Calu3 (cell line): Measurements from ENCODE around the gene RASL10B. TPM values are rescaled to one million over a fixed set of nuclear protein-coding genes. Genes with fewer than 3 reads are reported as not detected.

Experiments
- BruUV-seq: library from RNA; stranded (reverse); fragments of 400-500 nt; replicated peaks from 2 replicates; lab custom pipeline; 2021; lab: Mats Ljungman, UMichigan
- CTCF ChIA-PET: fragments of 300-600 bp; sonication (Branson Sonifier 250); formaldehyde crosslinking; loops from one replicate; lab custom pipeline; 2022; ENCODE audit warnings: antibody characterized with exemption; lab: Charles Lee
- DNase-seq: peaks from one replicate; pipeline ENCODE4 v3.0.0; 2022
- H3K27ac Mint-ChIP-seq: one replicate; pipeline ENCODE4 v1.8.0; 2022; ENCODE audit warnings: mixed read lengths; ENCODE audit not compliant: unreplicated experiment
- H3K27me3 Mint-ChIP-seq: one replicate; pipeline ENCODE4 v1.8.0; 2022; ENCODE audit warnings: mixed read lengths; ENCODE audit not compliant: unreplicated experiment
- H3K36me3 Mint-ChIP-seq: one replicate; pipeline ENCODE4 v1.8.0; 2022; ENCODE audit warnings: mild to moderate bottlenecking, moderate library complexity, mixed read lengths; ENCODE audit not compliant: insufficient read depth, unreplicated experiment
- H3K4me1 Mint-ChIP-seq: one replicate; pipeline ENCODE4 v1.8.0; 2022; ENCODE audit warnings: mild to moderate bottlenecking, low read depth, mixed read lengths; ENCODE audit not compliant: unreplicated experiment
- H3K4me3 Mint-ChIP-seq: one replicate; pipeline ENCODE4 v1.8.0; 2022; ENCODE audit warnings: mild to moderate bottlenecking, low read depth, moderate library complexity, mixed read lengths; ENCODE audit not compliant: unreplicated experiment
- H3K9me3 Mint-ChIP-seq: one replicate; pipeline ENCODE4 v1.8.0; 2022; ENCODE audit warnings: low read depth, mixed read lengths; ENCODE audit not compliant: unreplicated experiment
- intact Hi-C: fragments of 100-400 bp; cut with micrococcal nuclease; formaldehyde crosslinking; loops from one replicate; pipeline ENCODE4 v1.10.0; 2022; ENCODE audit not compliant: unreplicated experiment
- total RNA-seq: library from RNA; stranded (reverse); gene quantifications from 2 replicates; pipeline ENCODE4 v1.2.3, GENCODE V29; 2022
- TF ChIP-seq, protein P1 (sequence below): fragments of 200-600 bp; IDR thresholded peaks from one replicate; pipeline ENCODE4 v1.8.0; 2022; ENCODE audit warnings: antibody characterized with exemption; ENCODE audit not compliant: unreplicated experiment

RASL10B gene
- total RNA-seq, 1 experiment from 2014 or later = 1.4 TPM

DNA sequence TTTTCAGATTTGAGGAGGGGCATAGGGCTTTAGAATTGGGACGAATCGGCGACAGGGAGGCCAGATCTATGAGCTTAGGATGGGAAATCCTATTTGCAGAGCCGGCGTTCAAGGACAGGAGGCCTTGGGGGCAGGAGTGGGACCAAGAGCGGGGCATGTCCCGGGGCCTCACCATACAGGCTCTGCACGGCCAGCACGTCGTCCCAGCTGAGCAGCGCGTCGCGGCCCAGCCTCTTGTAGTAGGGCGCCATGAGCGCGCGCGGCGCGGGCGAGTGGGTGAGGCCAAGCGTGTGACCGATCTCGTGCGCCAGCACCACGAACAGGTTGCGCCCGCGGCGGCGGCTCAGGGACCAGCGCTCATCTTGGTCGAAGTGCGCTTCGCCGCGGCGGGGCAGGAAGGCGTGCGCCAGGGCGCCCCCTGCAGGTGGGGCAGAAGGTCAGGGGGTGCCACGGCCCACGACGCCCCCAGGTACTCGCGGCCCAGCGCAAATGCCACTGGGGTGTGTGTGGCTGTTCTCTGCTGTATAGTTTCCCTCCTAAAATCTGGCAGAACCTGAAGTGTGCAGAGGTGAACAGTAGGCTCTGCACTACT lies 38.6 kb downstream of the RASL10B start:
- H3K4me3 Mint-ChIP-seq = no peak overlapping the region
- H3K27ac Mint-ChIP-seq = no peak overlapping the region
- H3K4me1 Mint-ChIP-seq = no peaks in the 10 kb centered on the region
- peaks cover 2% of the 10 kb centered on the region for H3K36me3 Mint-ChIP-seq
- intact Hi-C loops = no loop called here
- CTCF ChIA-PET = interaction anchor here (1.8 to 2.1 kb wide), 2 partner anchors 19 to 39 kb away, joined by 3 to 7 read pairs; partner anchors contain the start of gene TAF15
- H3K9me3 Mint-ChIP-seq = no peaks in the 10 kb centered on the region
- TF ChIP-seq, protein P1, sequence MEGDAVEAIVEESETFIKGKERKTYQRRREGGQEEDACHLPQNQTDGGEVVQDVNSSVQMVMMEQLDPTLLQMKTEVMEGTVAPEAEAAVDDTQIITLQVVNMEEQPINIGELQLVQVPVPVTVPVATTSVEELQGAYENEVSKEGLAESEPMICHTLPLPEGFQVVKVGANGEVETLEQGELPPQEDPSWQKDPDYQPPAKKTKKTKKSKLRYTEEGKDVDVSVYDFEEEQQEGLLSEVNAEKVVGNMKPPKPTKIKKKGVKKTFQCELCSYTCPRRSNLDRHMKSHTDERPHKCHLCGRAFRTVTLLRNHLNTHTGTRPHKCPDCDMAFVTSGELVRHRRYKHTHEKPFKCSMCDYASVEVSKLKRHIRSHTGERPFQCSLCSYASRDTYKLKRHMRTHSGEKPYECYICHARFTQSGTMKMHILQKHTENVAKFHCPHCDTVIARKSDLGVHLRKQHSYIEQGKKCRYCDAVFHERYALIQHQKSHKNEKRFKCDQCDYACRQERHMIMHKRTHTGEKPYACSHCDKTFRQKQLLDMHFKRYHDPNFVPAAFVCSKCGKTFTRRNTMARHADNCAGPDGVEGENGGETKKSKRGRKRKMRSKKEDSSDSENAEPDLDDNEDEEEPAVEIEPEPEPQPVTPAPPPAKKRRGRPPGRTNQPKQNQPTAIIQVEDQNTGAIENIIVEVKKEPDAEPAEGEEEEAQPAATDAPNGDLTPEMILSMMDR = peak; percentile 40
- no peak for DNase-seq
- BruUV-seq = no TSS peak
- H3K27me3 Mint-ChIP-seq = peaks cover 66% of the 10 kb centered on the region

DNA sequence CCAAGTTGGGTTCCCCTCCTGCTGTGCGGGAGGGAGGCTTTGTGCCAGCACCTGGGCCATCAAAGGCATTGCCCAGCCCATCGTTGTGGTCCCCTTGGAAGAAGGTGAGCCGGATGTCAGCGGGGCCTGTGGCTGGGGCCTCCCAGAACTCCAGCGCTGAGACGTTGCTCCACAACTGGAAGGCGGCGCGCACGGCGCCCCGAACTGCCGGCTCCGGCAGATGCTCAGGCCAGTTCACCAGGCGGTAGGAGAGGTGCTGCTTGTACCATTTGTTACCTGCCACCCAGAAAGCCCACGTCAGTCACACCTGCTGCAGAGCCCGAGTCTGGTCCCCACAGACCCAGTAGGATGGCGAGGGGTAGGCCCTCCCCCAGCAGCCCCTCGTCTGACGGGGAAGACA lies 41.7 kb downstream of the RASL10B start:
- Mint-ChIP-seq H3K9me3 (no peaks in the 10 kb centered on the region), H3K27me3 (peaks cover 55% of the 10 kb centered on the region), H3K36me3 (no peaks in the 10 kb centered on the region), H3K27ac (no peak overlapping the region), H3K4me3 (no peak overlapping the region), H3K4me1 (no peaks in the 10 kb centered on the region)
- intact Hi-C loops = no loop called here
- TF ChIP-seq, protein P1 = no peak
- CTCF ChIA-PET = no interaction called here
- no TSS peak for BruUV-seq
- DNase-seq = no peak

DNA sequence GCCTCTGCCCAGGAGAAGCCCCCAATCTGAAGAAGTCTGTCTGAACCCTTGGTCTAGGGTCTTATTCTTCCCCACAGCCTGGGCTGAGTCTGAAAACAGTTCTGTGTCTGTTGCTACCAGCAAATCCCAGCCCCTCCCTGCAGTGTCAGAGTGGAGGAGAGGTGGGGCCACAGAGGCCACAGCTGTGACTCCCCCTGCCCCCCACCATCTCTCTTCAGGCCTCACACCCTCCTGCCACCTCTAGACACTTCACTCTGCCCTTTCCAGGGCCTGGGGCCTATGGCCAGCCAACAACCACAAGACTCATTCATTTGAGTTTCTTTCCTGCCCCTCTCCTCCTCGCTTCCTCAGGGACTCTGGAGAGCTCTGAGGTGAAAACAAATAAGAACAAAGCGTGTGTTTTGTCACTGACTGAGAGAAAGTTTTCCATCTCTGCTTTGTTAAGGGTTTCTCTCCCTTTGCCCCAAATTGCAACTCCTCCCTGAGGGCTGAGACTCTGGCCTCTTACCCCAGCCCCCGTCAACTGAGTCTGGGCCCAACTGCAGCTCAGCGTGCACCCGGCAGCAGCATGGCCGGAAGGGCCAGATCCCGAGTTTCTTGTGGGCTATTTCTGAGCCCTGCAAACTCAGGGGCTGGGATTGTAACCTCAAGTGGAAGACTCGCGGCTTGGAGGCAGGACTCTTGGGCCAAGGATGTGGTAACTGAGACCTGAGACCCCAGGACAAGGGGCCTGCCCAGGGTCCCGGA lies 42.4 kb downstream of the RASL10B start:
- no peak overlapping the region for H3K27ac Mint-ChIP-seq
- H3K4me3 Mint-ChIP-seq = no peak overlapping the region
- H3K4me1 Mint-ChIP-seq = no peaks in the 10 kb centered on the region
- peaks cover 48% of the 10 kb centered on the region for H3K27me3 Mint-ChIP-seq
- DNase-seq = no peak
- no peaks in the 10 kb centered on the region for H3K9me3 Mint-ChIP-seq
- H3K36me3 Mint-ChIP-seq = no peaks in the 10 kb centered on the region
- intact Hi-C loops = no loop called here
- BruUV-seq = no TSS peak
- TF ChIP-seq, protein P1 = no peak
- CTCF ChIA-PET = no interaction called here

DNA sequence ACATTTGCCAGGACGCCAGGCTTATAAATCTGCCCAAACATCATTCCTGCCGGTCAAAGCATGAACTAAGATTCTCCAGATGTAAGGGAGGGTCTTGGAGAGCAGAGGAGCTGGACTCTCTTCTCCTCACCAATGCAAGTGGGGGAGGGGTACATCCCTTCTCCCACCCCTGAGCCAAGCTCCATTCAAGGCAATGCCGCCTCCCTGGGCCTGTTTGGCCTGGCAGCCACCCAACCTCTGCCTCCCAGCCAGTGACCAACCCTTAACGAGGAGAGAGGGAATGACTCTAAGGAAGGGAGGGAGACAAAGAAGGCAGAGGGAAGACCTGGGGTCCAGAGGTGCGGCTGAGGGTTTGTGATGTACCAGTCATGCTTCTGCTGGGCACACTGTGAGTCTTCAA lies 43.1 kb downstream of the RASL10B start:
- no peak overlapping the region for H3K4me3 Mint-ChIP-seq
- no peak for DNase-seq
- no peak overlapping the region for H3K27ac Mint-ChIP-seq

More for the DNA sequence above, 43.1 kb downstream of the RASL10B start:
- Mint-ChIP-seq H3K4me1 (no peaks in the 10 kb centered on the region), H3K9me3 (no peaks in the 10 kb centered on the region), H3K36me3 (no peaks in the 10 kb centered on the region), H3K27me3 (peaks cover 41% of the 10 kb centered on the region)
- TF ChIP-seq, protein P1 = no peak
- CTCF ChIA-PET = no interaction called here
- intact Hi-C loops = no loop called here
- BruUV-seq = no TSS peak
